HepG2 (cell line): Measurements from ENCODE around the gene ASIC2.

Source experiments
- EZH2 ChIP-seq: conservative IDR thresholded peaks from 2 replicates; pipeline ENCODE4 v1.6.1; 2012; ENCODE audit warnings: mild to moderate bottlenecking, low read depth, low read length, moderate library complexity
- HDAC1 ChIP-seq: sonication (generic); formaldehyde crosslinking; IDR thresholded peaks from 2 replicates; pipeline ENCODE4 v1.5.1; 2020; ENCODE audit warnings: mild to moderate bottlenecking, missing genetic modification reagents
- NFE2L1 ChIP-seq: sonication (generic); formaldehyde crosslinking; IDR thresholded peaks from 2 replicates; pipeline ENCODE4 v1.4.0; 2020; ENCODE audit warnings: missing genetic modification reagents, mild to moderate bottlenecking, borderline replicate concordance
- PHF20 ChIP-seq: sonication (generic); formaldehyde crosslinking; IDR thresholded peaks from 2 replicates; pipeline ENCODE4 v1.5.0; 2020; ENCODE audit warnings: mild to moderate bottlenecking, missing genetic modification reagents
- SIX1 ChIP-seq: sonication (generic); formaldehyde crosslinking; IDR thresholded peaks from 2 replicates; pipeline ENCODE4 v1.4.0; 2020; ENCODE audit warnings: missing genetic modification reagents, borderline replicate concordance
- SMARCE1 ChIP-seq: fragments of 450-650 bp; IDR thresholded peaks from 2 replicates; pipeline ENCODE4 v1.6.1; 2017; ENCODE audit warnings: borderline replicate concordance
- U2AF2 ChIP-seq: fragments of 200-400 bp; formaldehyde crosslinking; IDR thresholded peaks from 2 replicates; pipeline ENCODE4 v1.6.1; 2017; ENCODE audit warnings: low read depth, mild to moderate bottlenecking, low read length
- ZFP36 ChIP-seq: fragments of 150-350 bp; IDR thresholded peaks from 2 replicates; pipeline ENCODE4 v1.6.1; 2018; ENCODE audit warnings: borderline replicate concordance, low read length, low read depth; ENCODE audit not compliant: partially characterized antibody
- ZNF24 ChIP-seq: fragments of 450-650 bp; IDR thresholded peaks from 2 replicates; pipeline ENCODE4 v1.6.1; 2017; ENCODE audit warnings: antibody characterized with exemption, mild to moderate bottlenecking
- ZNF354B ChIP-seq: sonication (generic); formaldehyde crosslinking; IDR thresholded peaks from 2 replicates; pipeline ENCODE4 v1.8.0; 2022; ENCODE audit warnings: mild to moderate bottlenecking, missing genetic modification reagents
- ZSCAN29 ChIP-seq: sonication (generic); formaldehyde crosslinking; conservative IDR thresholded peaks from 2 replicates; pipeline ENCODE4 v1.4.0; 2020; ENCODE audit warnings: mild to moderate bottlenecking, missing genetic modification reagents
- ZSCAN31 ChIP-seq: sonication (generic); formaldehyde crosslinking; IDR thresholded peaks from 2 replicates; pipeline ENCODE4 v1.5.0; 2020; ENCODE audit warnings: low read depth, mild to moderate bottlenecking, missing genetic modification reagents
- TF ChIP-seq, protein P1 (sequence below): sonication (generic); formaldehyde crosslinking; IDR thresholded peaks from 2 replicates; pipeline ENCODE4 v1.4.0; 2020; ENCODE audit warnings: missing genetic modification reagents
- TF ChIP-seq, protein P2 (sequence below): sonication (generic); formaldehyde crosslinking; IDR thresholded peaks from 2 replicates; pipeline ENCODE4 v1.5.0; 2020; ENCODE audit warnings: missing genetic modification reagents, mild to moderate bottlenecking, borderline replicate concordance

DNA sequence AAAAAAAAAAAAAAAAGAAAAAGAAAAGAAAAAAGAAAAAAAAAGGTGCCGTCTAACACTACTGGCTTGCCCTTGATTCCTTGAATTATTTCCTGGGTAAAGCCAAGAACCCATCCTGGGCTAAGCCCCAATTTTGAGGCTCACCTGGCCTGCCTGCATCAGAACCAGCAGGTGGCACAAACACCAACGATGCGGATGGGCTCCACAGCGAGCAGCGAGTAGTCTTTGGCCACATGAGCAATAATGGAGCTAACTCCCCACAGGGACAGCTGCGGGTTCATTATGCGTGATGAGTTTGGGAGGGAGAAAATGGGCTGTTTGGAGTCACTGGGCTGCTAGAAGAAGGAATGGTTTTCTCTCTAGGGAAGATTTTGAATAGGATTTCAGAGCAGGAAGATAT is 91.1 kb downstream of the ASIC2 start:
- TF ChIP-seq, protein P1, sequence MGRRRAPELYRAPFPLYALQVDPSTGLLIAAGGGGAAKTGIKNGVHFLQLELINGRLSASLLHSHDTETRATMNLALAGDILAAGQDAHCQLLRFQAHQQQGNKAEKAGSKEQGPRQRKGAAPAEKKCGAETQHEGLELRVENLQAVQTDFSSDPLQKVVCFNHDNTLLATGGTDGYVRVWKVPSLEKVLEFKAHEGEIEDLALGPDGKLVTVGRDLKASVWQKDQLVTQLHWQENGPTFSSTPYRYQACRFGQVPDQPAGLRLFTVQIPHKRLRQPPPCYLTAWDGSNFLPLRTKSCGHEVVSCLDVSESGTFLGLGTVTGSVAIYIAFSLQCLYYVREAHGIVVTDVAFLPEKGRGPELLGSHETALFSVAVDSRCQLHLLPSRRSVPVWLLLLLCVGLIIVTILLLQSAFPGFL (CRISPR knock-in tag) = no peak
- TF ChIP-seq ZNF24 (no peak), EZH2 (no peak), PHF20 (CRISPR knock-in tag) (no peak), U2AF2 (no peak), SMARCE1 (no peak), HDAC1 (CRISPR knock-in tag) (no peak), ZSCAN29 (no peak), ZNF354B (no peak), NFE2L1 (CRISPR knock-in tag) (no peak), SIX1 (CRISPR knock-in tag) (no peak), ZFP36 (no peak), ZSCAN31 (CRISPR knock-in tag) (no peak)
- TF ChIP-seq, protein P2, sequence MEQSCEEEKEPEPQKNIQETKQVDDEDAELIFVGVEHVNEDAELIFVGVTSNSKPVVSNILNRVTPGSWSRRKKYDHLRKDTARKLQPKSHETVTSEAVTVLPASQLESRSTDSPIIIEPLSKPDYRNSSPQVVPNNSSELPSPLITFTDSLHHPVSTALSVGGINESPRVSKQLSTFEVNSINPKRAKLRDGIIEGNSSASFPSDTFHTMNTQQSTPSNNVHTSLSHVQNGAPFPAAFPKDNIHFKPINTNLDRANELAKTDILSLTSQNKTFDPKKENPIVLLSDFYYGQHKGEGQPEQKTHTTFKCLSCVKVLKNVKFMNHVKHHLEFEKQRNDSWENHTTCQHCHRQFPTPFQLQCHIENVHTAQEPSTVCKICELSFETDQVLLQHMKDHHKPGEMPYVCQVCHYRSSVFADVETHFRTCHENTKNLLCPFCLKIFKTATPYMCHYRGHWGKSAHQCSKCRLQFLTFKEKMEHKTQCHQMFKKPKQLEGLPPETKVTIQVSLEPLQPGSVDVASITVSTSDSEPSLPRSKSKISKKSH (CRISPR knock-in tag) = no peak
